DMS114 treated with DMSO at 0.1 percent for 48 hours (cell line): ENCODE data around the gene SQOR.

Source experiments
- DNase-seq: peaks from one replicate; lab custom pipeline; 2025; ENCODE audit not compliant: unreplicated experiment; lab: John Stamatoyannopoulos, UW

SQOR gene

DNA sequence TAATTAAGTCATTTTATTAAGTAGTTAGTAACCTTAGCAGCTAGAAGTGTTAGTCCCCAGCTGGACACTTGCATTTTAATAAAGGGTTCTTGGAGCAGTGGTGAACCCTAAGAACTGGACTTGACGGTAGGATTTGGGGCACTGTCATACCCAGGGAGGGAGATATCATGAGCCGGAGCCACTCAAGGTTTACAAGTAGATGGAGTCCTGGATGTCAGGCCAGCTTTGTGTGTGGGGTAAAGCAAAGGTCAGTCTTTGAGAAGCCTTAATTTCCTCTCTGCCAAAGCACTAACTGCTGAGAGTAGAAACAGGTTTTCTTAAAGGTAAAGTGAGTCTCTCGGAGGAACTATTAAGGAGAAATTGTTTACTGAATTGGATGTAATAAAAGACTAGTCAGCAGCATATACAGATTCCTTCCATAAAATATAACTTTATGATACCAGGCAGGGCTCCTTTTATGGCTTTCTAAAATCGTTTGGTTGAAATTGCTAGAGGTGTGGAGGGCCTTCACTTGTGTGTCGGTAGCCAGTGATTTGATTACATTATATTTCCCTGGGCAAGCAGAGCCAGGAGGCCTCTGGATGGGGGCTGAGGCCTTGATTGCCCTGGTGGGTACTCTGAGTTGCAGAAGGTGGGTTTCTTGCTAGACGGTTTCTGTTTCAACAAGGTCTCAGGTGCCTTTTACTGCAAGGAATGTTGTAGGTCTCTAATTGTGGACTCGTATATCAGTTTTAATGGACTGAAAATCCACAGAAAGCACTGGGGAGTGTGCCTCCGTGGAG, 23.1 kb downstream of the SQOR start:
- DNase-seq, result no peak

DNA sequence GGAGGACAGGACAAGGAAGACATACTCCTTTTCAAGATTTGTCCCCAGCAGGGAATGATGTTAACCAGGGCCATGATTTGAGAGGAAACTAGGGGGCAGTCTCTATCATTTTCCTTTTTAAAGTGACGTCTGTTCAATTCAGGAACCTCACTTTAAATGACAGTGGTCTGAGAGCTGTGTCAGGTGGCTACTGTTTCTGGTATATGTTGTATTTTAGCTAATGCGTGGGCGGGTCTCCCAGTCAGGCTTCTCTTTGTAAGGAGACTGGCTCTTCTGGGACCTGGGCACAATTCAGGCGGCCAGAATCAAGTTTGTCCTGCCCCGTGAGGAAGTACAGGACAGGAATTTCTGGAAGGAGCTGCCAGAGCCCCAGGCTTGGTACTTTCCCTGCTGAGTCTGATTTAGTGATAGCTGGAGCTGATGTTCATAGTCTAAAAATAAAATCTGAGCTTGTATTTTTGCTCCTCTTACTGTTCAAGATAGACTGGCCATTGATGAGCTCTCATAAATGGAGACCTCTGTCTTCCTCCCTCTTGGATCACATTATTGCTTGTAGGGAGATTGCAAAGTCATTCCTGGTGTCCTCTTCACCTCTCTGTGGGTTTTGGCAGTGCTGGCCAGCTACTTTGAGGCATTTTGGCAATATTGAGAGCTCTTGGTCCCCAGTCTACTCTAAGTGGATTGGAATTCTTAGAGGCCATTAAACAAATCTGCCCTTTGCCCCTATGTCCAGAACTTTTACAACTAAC, 25.6 kb downstream of the SQOR start:
- no peak for DNase-seq

DNA sequence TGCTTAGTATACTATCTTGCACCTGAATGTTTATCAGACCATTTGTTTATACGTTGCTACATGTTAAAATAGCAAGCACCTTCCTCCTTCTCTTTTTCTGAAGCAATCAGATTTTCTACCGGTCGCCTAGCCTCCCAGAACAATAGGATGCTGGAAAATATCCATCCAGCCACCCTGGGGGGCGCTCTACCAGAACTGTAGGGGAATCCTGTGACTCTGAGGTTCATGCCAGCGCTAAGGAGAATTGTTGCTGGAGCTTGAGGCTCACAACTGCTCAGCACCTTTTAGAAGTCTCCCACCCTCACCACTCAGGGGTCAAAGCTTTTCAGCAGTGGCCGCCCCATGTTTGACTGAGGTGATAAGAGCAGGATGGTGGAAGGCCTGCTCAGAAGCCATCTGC, 27.5 kb downstream of the SQOR start:
- no peak for DNase-seq

DNA sequence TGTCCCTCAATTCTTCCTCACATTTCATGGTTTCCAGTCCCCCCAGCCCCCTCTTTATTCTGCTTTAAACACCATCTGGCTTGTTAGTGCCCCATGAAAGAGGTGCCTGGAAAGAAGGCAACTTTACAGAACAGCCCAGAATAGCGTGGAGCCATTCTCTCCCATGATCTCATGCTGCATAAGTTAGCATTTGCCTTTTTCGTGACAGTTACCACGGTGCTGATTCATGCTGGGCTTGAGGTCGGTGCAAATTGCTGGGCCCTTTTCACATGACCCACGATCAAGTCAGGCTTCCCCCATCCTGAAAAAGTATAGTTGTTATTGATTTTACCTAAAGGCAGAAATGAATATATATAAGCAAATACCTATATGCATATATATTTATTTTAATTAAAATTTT, 29.6 kb downstream of the SQOR start:
- DNase-seq, result no peak

DNA sequence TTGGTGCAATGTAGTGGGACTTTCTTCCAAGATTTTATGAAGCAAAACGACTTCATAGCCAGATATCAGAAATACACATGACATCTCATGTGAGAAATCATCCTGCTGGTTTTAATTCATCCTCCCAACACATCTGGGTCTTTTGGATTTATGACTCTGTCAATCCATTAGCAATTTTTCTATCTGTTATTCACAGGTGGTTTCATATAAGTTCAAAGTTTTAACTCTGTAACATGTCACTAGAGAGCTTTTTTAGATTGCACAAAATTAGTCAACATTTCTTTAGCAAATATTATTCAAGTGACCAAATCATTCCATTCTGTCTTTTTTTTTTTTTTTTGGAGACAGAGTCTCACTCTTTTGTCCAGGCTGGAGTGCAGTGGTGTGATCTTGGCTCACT, 30.4 kb downstream of the SQOR start:
- no peak for DNase-seq

DNA sequence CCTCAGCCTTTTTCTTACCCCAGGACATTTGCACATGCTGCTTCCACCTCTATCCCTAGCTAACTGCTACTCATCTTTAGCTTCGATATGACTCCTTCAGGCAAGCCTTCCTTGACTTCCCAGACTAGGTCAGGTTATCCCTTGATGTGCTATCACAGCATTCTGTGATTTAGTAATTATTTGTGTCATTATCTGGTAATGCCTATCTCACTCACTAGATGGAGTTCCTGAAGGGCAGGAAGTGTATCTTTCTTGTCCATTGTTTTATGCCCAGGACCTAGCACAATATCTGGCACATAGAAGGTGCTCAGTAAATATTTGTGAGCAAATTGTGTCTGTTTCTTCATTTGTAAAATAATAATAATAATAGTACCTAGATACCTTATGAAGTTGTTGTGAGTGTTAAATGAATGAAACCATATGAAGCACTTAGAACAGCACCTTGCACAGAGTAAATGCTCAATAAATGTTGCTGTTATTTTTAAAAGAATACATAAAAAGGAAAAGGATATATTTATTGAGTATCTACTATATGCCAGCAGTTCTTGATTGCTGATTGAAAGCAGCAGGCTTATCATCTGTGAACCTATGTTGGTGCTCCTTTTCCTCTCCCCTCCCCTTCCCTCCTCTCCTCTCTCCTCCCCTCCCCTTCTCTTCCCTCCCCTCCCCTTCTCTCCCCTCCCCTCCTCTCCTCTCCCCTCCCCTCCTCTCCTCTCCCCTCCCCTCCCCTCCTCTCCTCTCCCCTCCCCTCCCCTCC, 31.5 kb downstream of the SQOR start:
- DNase-seq, result no peak

DNA sequence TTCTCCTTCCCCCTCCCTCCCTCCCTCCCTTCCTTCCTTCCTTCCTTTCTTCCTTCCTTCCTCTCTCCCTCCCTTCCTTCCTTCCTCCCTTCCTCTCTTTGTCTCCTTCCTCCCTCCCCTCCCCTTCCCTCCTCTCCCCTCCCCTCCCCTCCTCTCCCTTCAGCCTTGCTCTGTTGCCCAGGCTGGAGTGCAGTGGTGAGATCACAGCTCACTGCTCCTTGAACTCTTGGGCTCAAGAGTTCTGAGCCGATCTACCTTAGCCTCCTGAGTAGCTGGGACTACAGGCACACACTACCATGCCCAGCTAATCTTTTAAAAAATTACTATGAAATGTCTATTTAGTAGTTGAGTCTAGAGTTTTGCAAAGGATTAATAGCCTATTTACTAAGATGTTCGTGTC, 32.2 kb downstream of the SQOR start:
- DNase-seq, result no peak

DNA sequence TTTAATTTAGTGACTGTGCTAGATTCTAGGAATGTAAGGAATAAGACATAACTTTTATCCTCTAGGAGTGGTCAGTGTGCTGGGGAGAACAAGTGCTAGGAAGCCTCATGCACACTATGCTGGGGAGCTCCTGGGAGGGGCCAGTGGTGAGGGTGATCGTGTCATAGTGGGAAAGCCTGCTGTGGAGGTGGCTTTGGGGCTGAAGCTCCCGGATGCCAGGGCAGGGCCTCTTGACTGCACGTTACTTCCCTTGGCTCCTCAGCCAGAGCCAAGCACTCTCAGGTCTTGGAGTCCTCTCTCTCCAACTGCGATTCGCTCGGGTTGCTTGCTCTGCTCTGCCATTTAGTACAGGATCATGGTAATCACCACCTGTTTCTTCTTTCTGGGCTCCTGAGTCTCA, 33.6 kb downstream of the SQOR start:
- no peak for DNase-seq

DNA sequence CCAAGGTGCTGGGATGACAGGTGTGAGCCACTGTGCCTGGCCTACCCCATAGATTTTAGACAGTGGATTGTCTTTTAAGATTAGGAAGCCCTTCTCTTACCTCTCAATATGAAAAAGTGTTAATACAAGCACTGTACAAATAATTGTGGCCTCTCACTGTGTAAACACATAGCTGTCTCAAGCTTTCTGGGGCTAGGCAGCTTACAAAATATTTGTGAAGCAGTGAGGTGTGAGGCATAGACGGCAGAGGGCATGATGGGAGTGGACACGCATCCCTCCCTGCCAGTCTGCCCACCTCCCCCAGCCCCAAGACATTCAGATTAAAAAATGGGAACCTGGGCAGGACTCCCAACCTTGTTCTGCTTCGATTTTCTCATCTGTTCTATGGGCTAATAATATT, 34.6 kb downstream of the SQOR start:
- no peak for DNase-seq

DNA sequence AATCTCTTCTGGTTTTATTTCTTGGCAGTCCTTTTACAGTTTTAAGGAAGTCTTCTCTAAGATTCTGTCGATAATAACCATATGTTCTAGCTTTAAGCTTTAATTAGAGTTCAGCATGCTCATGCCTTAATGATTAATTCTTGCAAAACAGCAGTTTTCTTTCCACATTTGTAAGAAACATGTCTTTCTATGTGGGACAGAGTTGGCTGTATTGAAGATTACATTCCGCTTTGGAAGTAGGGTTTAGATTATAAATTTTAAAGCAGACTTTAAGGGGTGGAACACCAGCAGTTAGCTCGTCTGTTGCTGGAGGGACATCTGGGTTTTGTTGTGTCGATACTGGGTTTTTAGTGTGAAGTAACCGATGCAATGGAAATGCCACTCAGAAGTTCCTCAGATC, 35.3 kb downstream of the SQOR start:
- DNase-seq, result no peak

DNA sequence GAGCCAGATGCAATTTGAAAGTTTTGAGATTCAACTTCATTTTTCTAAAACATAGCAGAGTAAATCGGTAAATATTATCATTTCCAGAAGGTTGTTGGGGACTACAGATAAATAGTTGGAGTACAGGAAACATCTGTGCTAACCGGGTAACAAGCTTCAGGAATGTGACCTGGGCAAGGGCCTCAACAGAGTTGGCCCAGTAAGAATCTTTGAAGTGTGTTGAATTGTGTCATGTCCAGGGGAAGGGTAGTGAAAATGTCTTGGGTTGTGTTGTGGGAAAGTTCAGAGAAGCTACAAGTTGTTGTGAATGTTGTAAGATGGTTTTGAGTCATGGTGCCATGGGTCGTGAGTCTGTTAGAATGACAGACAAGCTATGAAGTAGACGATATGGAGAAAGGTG, 35.7 kb downstream of the SQOR start:
- no peak for DNase-seq

DNA sequence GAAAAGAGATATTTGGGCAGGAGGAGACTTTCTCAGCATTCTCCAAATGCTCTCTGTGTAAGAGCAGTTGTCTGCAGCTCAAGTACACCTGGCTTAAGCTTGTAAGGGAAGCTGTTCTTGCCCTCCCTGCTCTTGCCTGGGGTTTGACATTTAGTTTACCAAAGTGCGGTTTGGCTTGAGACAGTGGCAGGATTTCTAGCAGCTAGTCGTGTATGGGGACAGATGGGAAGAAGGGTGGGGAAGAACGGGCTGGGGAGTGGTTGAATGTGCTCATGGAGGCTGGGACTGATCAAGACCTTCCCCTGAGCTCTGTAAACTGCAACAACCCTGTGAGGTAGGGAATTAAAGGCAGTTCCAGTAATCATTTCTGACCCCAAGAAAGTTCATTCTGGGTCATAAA, 39.8 kb downstream of the SQOR start:
- DNase-seq, result no peak

DNA sequence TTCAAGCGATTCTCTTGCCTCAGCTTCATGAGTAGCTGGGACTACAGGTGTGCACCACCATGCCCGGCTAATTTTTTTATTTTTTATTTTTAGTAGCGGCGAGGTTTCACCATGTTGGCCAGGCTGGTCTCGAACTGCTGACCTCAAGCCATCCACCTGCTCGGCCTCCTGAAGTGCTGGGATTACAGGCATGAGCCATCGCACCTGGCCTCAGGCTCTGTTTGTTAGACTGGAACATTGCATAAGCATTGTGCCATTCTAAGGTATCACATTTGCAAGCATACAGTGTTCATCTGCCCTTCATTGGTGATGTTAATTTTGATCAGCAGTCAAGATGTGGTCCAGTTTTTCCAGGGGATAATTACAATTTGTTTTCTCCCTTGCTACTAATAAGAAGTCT, 43.0 kb downstream of the SQOR start:
- no peak for DNase-seq

DNA sequence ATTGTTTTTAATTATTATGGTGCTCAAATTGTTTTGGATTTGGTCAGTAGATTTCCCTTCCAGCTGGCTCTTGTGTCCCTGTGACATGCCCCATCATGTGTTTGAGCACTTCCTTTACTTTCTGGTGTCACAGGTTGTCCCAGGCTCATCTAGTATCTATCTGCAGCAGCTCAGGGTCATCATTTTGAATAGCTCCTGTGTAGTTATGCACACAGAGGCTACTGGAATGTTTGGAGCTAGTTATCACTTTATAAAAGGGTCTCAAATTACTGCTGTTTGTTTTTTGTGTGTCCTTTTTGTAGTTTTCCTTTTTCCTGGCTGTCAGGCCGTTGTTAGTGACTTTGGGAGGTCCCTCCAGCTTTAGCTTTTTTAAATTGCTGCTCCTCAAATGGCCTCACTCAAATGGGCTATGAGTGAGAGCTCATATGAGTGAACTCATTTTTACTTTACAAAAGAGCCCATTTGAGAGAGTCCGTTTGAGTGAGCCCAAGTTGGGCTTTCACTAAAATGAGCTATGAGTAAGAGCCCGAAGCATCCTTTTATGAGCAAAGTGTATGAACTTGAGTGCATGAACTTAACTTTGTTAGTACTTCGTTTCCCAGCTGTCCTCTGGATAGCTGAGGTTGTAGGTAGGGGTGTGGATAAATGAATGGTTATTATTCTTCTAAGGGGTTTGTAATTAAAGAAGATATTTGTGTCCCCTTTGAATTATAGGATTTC, 43.8 kb downstream of the SQOR start:
- DNase-seq, result no peak

DNA sequence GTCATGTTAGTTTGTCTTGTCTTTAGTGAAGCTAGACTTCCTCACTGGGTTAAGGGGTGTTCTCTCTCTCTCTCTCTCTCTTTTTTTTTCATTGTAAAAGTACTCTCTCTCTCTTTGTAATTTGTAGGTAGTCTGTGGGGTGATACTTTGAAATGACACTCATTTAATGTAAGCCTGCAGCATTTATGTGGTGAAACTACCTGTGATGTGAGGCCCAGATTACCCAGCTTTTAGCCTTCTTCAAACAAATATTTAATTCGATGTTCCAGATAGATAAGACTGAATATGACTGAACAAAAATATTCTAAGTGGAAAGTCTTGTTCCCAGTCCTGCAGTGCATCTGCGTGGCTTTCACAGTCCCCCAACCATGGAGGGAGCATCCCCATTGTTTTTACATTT, 49.7 kb downstream of the SQOR start:
- no peak for DNase-seq

DNA sequence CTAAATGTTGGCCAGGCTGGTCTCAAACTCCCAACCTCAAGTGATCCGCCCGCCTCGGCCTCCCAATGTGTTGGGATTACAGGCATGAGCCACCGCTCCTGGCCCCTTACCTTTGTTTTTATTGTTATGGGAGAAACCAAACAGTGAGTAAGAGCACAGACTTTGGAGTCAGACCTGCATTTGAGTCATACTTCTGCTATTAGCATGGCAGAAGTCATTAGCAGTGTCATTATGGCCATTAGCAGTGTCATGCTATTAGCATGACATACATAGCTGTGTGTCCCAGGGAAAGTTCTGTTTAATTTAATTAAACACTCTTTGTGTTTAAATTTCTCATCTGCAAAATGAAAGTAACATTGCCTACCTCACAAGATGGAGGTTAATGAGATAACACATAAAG, 54.8 kb downstream of the SQOR start:
- DNase-seq, result no peak

DNA sequence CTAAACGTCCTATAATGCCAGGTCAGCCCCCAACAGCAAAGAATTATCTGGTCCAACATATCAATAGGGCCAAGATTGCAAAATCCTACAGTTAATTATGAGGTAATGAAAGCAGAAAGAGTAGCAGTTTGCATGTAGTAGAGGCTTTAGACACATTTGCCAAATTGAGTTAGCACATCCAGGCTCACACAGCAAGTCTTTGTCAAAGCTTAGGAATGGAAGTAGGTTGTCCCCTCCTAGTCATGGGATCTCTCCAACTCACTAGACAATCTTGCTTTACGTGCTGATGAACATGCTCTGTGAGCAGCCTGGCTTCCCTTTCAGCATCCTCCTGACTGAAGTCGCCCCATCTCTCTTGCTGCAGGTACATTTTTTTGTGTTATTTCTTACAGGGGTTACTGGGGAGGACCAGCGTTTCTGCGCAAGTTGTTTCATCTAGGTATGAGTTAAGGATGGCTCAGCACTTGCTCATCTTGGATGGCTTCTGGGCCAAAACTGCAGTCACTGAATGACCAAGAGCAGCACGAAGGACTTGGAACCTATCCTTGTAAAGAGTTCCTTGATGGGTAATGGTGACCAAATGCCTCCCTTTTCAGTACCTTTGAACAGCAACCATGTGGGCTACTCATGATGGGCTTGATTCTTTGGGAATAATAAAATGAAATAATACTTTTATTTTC, 55.9 kb downstream of the SQOR start:
- DNase-seq, result no peak

DNA sequence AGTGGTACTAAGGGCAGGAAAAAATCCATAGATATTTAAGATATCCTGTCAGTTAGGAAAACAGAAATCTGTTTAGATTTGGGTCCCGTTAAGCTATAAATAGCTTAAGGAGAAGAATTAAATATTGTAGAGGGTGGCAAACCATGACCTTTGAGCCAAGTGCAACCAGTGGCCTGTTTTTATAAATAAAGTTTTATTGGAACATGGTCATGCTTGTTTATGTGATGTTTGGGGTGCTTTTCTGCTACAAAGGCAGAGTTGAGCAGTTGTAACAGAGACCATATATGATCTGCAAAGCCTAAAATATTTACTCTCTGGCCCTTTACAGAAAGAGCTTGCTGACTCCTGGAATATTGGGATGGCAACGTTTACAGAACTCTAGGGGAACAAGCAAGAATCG, 66.3 kb downstream of the SQOR start:
- DNase-seq, result no peak

DNA sequence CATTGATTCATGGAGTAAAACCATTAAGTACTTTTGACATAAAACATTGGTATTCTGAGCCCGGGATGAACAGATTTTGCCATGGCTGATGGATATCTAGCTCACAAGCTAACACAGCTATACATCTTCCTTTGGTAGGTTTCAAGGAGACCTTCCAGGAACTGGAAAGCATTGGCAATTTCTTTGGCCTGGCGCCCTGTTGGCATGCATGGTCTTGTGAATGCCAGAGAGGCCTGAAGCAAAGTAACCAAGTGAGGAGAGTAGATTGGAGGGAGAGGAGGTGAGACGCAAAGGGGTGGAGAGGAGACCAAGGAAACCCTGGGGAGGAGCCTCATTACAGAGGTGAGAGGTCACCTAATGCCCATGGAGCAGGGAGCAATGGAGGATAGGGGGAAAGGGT, 67.2 kb downstream of the SQOR start:
- DNase-seq, result no peak

DNA sequence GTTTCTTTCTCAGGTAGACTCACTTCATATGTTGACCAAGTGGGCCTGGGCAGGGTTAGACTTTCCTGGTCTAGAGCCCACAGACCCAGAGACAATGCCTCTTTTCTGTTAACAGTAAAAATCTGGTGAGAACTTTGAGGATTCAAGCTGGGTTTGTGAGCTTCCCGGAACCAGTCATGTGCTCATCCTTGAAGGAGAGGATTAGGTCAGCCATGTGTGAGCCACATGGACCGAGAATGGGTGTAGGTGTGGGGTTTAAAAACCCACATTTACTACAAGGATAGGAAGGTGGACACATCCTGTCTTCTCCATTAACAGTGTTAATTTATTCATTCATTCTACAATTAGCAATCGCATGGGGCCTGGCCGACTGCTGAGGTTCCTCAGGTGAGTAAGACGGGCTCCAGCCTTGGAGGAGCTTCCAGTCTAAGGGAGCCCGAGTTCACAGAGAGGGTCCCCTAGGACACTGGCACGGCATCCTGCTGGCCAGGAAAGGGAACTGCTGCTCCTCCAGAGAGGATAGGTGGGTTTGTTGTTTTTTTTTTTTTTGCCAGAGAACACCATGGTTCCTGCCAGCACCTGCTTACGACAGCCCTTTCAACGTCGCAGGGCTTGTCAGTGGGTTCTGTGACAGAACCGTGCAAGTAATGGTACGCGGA, 69.0 kb downstream of the SQOR start:
- DNase-seq, result no peak
